ENCODE data around the gene SLC2A13.
"Not testable (repeated sequence)": the region's sequence is repeated elsewhere in the genome, so short reads cannot be mapped to it uniquely, and the experiment has no call there.

Gene SLC2A13

DNA sequence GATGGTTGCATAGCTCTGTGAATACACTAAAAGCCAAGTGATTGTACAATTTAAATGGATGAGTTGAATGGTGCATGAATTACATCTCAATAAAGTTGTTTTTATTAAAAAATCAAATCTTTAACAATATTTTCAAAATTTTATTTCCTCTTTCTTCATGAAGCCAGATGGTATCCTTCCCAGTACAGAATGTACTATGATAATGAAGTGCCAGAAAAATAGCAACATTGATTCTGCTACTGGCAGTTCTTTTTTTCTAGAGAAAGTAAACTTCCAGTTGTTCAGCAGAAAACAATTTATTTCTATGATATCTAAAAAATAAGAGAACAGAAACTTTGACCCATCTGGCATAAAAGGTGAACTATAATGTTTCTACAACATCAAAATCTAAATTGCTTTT lies 61.5 kb downstream of the SLC2A13 start:
- no peak for DNase-seq (ENCODE audit: insufficient read length, low spot score)

GRCh38 chr12:40039598-40039997 lies 66.3 kb downstream of the SLC2A13 start:
- no peak for FAIRE-seq
- no peak for DNase-seq (ENCODE audit: insufficient read length, low spot score)

More for the DNA sequence above, 61.5 kb downstream of the SLC2A13 start:
- FAIRE-seq: no peak

- FAIRE-seq: no peak
Measured at GRCh38 chr12:40038619-40039018, 67.3 kb downstream of the SLC2A13 start.

DNA sequence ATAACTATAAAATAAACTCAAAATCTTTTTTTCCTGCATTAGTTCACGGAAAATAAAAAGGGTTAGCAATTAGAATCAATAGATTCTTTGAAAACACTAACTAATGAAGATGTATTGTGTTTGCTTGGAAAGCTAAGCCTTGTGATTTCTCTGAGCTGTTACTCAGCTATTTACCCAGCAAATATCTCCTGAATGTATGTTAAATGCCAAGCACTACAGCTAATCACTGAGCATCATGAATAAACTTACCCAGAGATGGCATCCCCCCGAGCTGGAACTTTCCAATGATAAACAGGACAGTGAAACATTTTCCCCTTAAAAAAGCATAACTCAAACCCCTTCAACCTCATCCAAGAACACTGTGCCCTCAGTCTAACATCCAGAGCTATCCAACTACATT lies 71.2 kb downstream of the SLC2A13 start:
- FAIRE-seq (no peak), DNase-seq (ENCODE audit: insufficient read length, low spot score) (no peak)

More at GRCh38 chr12:40038619-40039018, 67.3 kb downstream of the SLC2A13 start:
- DNase-seq (ENCODE audit: insufficient read length, low spot score): no peak

DNA sequence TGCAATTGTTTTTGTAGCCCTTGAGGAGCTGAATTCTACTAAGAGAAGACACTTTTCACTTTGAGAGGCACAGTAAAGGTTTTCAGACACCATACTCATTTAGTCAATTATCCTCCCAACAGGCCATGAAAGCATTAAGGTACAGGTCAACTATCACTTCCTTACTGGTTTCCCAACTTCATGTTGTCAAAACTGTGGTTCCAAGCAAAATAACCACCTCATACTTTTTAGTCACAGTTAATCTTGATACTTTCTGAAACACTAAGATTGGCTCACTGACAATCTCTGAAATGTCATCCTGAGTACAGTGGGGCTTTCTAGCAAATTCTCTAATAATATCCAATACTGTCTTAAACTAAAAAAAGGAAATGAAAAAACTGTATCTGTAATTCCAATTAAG lies 71.7 kb downstream of the SLC2A13 start:
- DNase-seq (ENCODE audit: insufficient read length, low spot score) (no peak), FAIRE-seq (no peak)

DNA sequence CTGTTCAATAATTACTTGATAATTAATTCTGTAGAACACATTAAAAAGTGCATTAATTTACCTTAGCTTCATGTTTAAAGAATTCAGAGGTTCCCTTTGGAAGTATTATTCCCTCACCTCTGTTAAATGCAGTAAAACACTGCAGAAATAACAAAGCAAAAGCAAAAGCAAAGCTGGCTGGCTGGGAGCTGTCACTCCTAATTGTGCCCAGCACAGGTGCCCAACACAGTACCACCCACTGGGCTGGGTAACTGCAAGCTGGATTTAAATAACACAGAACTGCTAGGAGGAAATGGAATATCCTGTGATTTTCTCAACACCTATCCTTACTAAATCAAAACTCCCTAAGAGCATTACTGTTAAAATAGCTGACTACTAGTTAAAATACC lies 72.6 kb downstream of the SLC2A13 start:
- no peak for DNase-seq (ENCODE audit: insufficient read length, low spot score)
- no peak for FAIRE-seq

DNA sequence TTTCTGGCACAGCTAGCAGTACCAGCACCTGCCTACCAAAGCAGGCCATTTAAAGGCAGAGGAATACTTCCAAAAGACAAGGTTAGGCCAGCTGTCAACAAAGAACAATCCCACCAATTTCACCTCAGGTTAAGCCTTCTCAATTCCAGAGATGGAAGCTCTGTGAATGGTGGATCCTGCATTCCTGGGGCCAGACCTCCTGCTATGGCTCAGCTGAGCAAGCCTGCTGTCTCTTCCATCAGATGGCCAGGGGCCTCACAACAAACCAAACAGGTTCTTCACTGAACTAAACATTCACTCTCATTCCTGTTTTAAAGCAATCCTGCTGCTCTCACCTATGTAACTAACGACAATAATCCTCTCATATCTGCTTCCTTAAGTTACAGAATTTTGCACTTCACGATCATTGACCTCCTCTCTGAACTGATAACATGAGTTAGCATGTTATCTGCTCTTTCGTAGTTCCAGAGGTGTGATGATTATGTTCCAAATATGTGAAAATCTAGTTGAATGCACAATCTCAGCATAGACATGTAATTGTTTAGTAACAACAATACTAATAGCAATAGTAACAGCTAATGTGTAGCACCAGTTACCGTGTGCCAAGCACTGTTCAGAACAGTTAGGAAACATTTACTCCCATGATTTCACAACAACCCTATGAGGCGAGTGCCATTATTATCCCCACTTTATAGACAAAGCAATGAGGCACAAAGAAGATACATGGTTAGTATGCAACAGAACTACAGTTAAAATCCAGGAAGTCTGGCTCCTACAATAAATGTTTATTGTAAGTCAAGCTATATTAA lies 73.2 kb downstream of the SLC2A13 start:
- DNase-seq (ENCODE audit: insufficient read length, low spot score) (no peak), FAIRE-seq (no peak)

GRCh38 chr12:40031965-40032364 lies 73.9 kb downstream of the SLC2A13 start:
- DNase-seq (ENCODE audit: insufficient read length, low spot score) (no peak), FAIRE-seq (peak; percentile 64)

- FAIRE-seq; DNase-seq (ENCODE audit: insufficient read length, low spot score): not testable (repeated sequence)
Measured at GRCh38 chr12:40030970-40031369, 74.9 kb downstream of the SLC2A13 start.

- FAIRE-seq (peak; percentile 23), DNase-seq (ENCODE audit: insufficient read length, low spot score) (no peak)
Measured at GRCh38 chr12:40028296-40028695, 77.6 kb downstream of the SLC2A13 start.

DNA sequence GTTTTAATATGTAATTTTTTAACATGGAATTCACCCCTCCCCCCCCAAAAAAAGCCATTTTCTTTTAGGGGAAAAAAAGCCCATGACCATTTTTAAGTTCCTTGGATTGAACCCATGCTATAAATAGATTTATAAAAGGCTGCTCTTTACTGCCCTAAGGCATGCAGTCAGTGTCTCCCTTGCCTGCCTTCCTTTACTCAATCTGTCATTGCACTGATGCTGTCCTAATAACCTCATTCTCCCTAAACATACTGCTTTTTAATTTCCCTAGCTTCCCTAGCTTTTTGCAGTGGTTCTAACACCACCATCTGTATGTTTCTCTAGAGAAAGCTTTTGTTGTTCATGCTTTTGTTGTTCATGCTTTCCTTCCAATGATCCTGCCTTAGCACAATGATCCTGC lies 83.0 kb downstream of the SLC2A13 start:
- FAIRE-seq (no peak), DNase-seq (ENCODE audit: insufficient read length, low spot score) (no peak)

DNA sequence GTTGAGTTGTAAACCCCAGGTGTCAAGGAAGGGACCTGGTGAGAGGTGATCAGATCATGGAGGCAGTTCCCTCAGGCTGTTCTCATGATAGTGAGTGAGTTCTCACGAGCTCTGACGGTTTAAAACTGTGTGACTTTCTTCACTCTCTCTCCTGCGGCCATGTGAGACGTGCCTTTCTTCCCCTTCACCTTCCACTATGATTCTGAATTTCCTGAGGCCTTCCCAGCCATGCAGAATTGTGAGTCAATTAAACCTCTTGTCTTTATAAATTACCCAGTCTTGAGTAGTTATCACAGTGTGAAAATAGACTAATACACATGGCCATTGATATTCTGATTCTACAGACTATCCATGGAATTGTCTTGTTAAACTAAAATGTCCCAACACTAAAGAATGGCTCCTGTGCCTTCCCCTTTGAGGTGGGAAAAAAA lies 85.6 kb downstream of the SLC2A13 start:
- DNase-seq (ENCODE audit: insufficient read length, low spot score) (no peak), FAIRE-seq (no peak)

DNA sequence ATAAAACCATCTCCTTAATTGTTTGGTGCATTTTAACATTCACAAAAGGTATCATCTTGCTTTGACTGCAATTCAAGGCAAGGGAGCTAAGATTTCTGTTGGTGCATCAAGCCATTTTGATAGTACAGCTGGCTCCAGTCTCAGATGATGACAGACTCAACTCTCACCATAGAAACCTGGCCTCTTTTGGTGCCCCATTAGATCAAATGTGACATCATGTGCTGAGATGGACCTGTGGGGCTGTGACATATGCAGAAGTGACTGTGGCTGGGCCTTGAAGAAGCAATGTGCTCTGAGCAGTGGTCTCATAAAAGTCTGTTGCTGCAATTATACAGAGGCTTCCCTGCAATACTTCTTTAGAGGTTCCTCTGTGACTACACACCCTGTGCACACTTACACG lies 88.4 kb downstream of the SLC2A13 start:
- no peak for DNase-seq (ENCODE audit: insufficient read length, low spot score)
- no peak for FAIRE-seq

DNA sequence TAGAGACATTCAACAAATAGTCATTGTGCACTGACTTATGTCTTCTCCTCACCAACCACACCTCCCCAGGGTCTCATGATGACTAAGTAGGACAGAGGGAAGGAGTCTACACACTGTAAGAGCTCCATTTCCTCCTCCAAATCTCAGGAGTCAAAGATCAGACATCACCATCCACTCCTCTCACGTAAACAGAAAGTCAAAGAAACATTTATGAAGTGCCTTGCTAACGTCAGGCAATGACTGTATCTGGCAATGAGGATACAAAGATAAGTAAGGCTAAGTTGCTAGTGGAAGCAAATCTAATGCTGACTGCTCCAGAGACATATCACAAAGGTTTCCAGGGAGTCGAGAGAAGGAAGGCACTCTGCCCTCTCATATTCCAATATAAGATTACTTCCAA lies 88.9 kb downstream of the SLC2A13 start:
- no peak for DNase-seq (ENCODE audit: insufficient read length, low spot score)
- FAIRE-seq: peak; percentile 83

- DNase-seq (ENCODE audit: insufficient read length, low spot score) (no peak), FAIRE-seq (no peak)
Measured at GRCh38 chr12:40015881-40016280, 90.0 kb downstream of the SLC2A13 start.

GRCh38 chr12:40015345-40015744 lies 90.5 kb downstream of the SLC2A13 start:
- FAIRE-seq (no peak), DNase-seq (ENCODE audit: insufficient read length, low spot score) (no peak)

DNA sequence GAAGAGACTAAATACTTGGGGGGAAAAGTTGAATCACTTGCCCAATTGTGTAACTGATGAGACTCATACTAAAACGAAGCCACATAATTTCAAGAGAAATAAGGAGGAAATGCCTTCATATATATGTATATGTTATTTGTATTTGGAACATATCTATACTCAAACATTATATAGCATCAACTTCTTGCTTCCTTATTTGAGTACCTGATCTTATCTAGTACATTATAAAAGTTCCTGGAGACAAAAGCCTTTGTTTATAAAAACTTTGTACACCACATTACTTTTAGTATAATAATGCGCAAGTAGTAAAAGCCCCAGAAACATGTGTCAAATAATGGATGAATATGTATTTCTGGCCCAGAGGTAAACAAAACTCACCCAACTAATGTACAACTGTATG lies 92.0 kb downstream of the SLC2A13 start:
- DNase-seq (ENCODE audit: insufficient read length, low spot score) (no peak), FAIRE-seq (no peak)

- no peak for FAIRE-seq
- no peak for DNase-seq (ENCODE audit: insufficient read length, low spot score)
Measured at GRCh38 chr12:40013292-40013691, 92.6 kb downstream of the SLC2A13 start.

DNA sequence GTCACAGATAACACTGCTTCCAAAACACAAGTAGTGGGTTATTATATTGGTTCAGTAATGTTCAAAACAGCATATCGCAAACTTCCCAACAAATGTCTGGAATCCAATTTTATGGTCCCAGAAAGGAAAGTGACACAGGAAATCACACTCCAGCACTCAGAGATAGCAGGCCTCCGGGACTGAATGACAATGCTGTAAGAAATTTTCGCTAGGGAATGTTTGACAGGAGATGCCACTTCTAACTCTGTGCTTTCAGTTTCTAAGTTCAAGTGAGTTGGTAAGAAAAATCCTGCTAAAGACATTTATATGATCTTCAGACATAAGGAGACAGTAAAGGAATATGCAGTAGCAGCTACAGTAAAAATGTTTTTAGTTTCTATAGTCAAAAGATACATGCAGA lies 93.2 kb downstream of the SLC2A13 start:
- DNase-seq (ENCODE audit: insufficient read length, low spot score) (no peak), FAIRE-seq (peak; percentile 56)

GRCh38 chr12:40011775-40012129 lies 94.1 kb downstream of the SLC2A13 start:
- no peak for DNase-seq (ENCODE audit: insufficient read length, low spot score)
- no peak for FAIRE-seq

- FAIRE-seq: peak; percentile 95
- DNase-seq (ENCODE audit: insufficient read length, low spot score): peak; percentile 41
Measured at GRCh38 chr12:40010899-40011774, 94.7 kb downstream of the SLC2A13 start.

Data from GM19239 (cell line).